H9 (cell line): ENCODE data around the gene TTLL12. TPM values are rescaled to one million over a fixed set of nuclear protein-coding genes. Genes with fewer than 3 reads are reported as not detected.

Source experiments
- DNase-seq: peaks from one replicate; pipeline ENCODE4 v3.0.0-alpha.2; 2017
- H2AFZ ChIP-seq: one replicate; pipeline ENCODE4 v1.6.1; 2013; ENCODE audit warnings: mild to moderate bottlenecking, low read length, control low read depth, moderate library complexity
- H2AK5ac ChIP-seq: 2 replicates; pipeline ENCODE4 v1.6.1; 2013; ENCODE audit warnings: low read length, control low read depth, mixed read lengths; ENCODE audit not compliant: insufficient read length
- H2BK120ac ChIP-seq: one replicate; pipeline ENCODE4 v1.6.1; 2013; ENCODE audit warnings: low read depth, mild to moderate bottlenecking, low read length, control low read depth, inconsistent platforms; ENCODE audit not compliant: poor library complexity, severe bottlenecking
- H2BK12ac ChIP-seq: 2 replicates; pipeline ENCODE4 v1.6.1; 2013; ENCODE audit warnings: low read length, control low read depth, mixed read lengths, low read depth; ENCODE audit not compliant: insufficient read length
- H2BK15ac ChIP-seq: 2 replicates; pipeline ENCODE4 v1.6.1; 2013; ENCODE audit warnings: low read depth, low read length, control low read depth
- H2BK20ac ChIP-seq: one replicate; pipeline ENCODE4 v1.6.1; 2013; ENCODE audit warnings: low read depth, mild to moderate bottlenecking, low read length, control low read depth, inconsistent platforms; ENCODE audit not compliant: poor library complexity, severe bottlenecking
- H2BK5ac ChIP-seq: 2 replicates; pipeline ENCODE4 v1.6.1; 2013; ENCODE audit warnings: low read length, control low read depth, mixed read lengths; ENCODE audit not compliant: insufficient read length
- H3K14ac ChIP-seq: 2 replicates; pipeline ENCODE4 v1.6.1; 2013; ENCODE audit warnings: low read length, control low read depth; ENCODE audit not compliant: insufficient read depth
- H3K18ac ChIP-seq: 2 replicates; pipeline ENCODE4 v1.6.1; 2013; ENCODE audit warnings: low read depth, mild to moderate bottlenecking, mixed read lengths, low read length, control low read depth; ENCODE audit not compliant: insufficient read length
- H3K23ac ChIP-seq: 2 replicates; pipeline ENCODE4 v1.6.1; 2013; ENCODE audit warnings: low read length, control low read depth, mixed read lengths, low read depth; ENCODE audit not compliant: insufficient read length
- H3K23me2 ChIP-seq: 2 replicates; pipeline ENCODE4 v1.6.1; 2013; ENCODE audit warnings: low read depth, mild to moderate bottlenecking, mixed read lengths, low read length, control low read depth; ENCODE audit not compliant: insufficient read length, poor library complexity, severe bottlenecking
- H3K27ac ChIP-seq: 2 replicates; pipeline ENCODE4 v1.5.1; 2013; ENCODE audit warnings: low read length, control low read depth, mixed read lengths, low read depth; ENCODE audit not compliant: insufficient read length
- H3K27me3 ChIP-seq: 2 replicates; pipeline ENCODE4 v1.6.1; 2013; ENCODE audit warnings: low read length, control low read depth, inconsistent platforms; ENCODE audit not compliant: insufficient read depth
- H3K4ac ChIP-seq: 2 replicates; pipeline ENCODE4 v1.6.1; 2013; ENCODE audit warnings: low read depth, mild to moderate bottlenecking, control low read depth, inconsistent platforms, low read length, moderate library complexity
- H3K4me1 ChIP-seq: 2 replicates; pipeline ENCODE4 v1.6.1; 2013; ENCODE audit warnings: low read length, control low read depth, inconsistent platforms; ENCODE audit not compliant: insufficient read depth
- H3K4me2 ChIP-seq: 2 replicates; pipeline ENCODE4 v1.6.1; 2013; ENCODE audit warnings: low read length, control low read depth, mixed read lengths; ENCODE audit not compliant: insufficient read length, insufficient read depth
- H3K56ac ChIP-seq: 2 replicates; pipeline ENCODE4 v1.6.1; 2013; ENCODE audit warnings: low read depth, mild to moderate bottlenecking, mixed read lengths, low read length, control low read depth; ENCODE audit not compliant: insufficient read length
- H3K79me1 ChIP-seq: 2 replicates; pipeline ENCODE4 v1.6.1; 2013; ENCODE audit warnings: low read depth, mild to moderate bottlenecking, moderate library complexity, low read length, control low read depth, inconsistent platforms; ENCODE audit not compliant: insufficient read depth, poor library complexity, severe bottlenecking
- H3K79me2 ChIP-seq: 2 replicates; pipeline ENCODE4 v1.6.1; 2013; ENCODE audit warnings: low read length, control low read depth, inconsistent platforms; ENCODE audit not compliant: insufficient read depth
- H3K9ac ChIP-seq: 2 replicates; pipeline ENCODE4 v1.6.1; 2013; ENCODE audit warnings: low read length, control low read depth, mixed read lengths; ENCODE audit not compliant: insufficient read length; ENCODE audit errors: extremely low read depth
- H3K9me3 ChIP-seq: one replicate; pipeline ENCODE4 v1.6.1; 2013; ENCODE audit warnings: low read depth, low read length, inconsistent platforms; ENCODE audit not compliant: control insufficient read depth
- H3T11ph ChIP-seq: one replicate; pipeline ENCODE4 v1.6.1; 2013; ENCODE audit warnings: mild to moderate bottlenecking, low read length, control low read depth, inconsistent platforms
- H4K20me1 ChIP-seq: one replicate; pipeline ENCODE4 v1.6.1; 2013; ENCODE audit not compliant: control insufficient read depth, insufficient read length, insufficient read depth
- H4K5ac ChIP-seq: 2 replicates; pipeline ENCODE4 v1.6.1; 2013; ENCODE audit warnings: low read depth, mild to moderate bottlenecking, mixed read lengths, low read length, control low read depth; ENCODE audit not compliant: insufficient read length
- H4K8ac ChIP-seq: replicated peaks from 2 replicates; pipeline ENCODE4 v1.6.1; 2013; ENCODE audit warnings: low read length, control low read depth, mixed read lengths, low read depth; ENCODE audit not compliant: insufficient read length
- H4K91ac ChIP-seq: 2 replicates; pipeline ENCODE4 v1.6.1; 2013; ENCODE audit warnings: low read depth, mild to moderate bottlenecking, moderate library complexity, mixed read lengths, low read length, control low read depth; ENCODE audit not compliant: insufficient read length
- H3K27ac Mint-ChIP-seq, 3 experiments: 2 replicates in 2 of 3; 3 replicates in 1 of 3; pipeline ENCODE4 v1.8.0; 2020 to 2021; ENCODE audit warnings: mixed read lengths in 3 of 3, mild to moderate bottlenecking in 1 of 3, moderate library complexity in 1 of 3
- H3K27me3 Mint-ChIP-seq: 2 replicates; pipeline ENCODE4 v1.8.0; 2021; ENCODE audit warnings: low read depth, mild to moderate bottlenecking, moderate library complexity, mixed read lengths
- H3K36me3 Mint-ChIP-seq, 3 experiments: 2 replicates in 2 of 3; 3 replicates in 1 of 3; pipeline ENCODE4 v1.8.0; 2020 to 2021; ENCODE audit warnings: low read depth in 3 of 3, mixed read lengths in 3 of 3; ENCODE audit not compliant: insufficient read depth in 1 of 3
- H3K4me1 Mint-ChIP-seq, 2 experiments: 2 replicates each; pipeline ENCODE4 v1.8.0; 2020; ENCODE audit warnings: mixed read lengths in 2 of 2
- H3K4me3 Mint-ChIP-seq, 2 experiments: 2 replicates in 1 of 2; 3 replicates in 1 of 2; pipeline ENCODE4 v1.8.0; 2020 to 2021; ENCODE audit warnings: mild to moderate bottlenecking in 2 of 2, mixed read lengths in 2 of 2, moderate library complexity in 1 of 2
- H3K9me3 Mint-ChIP-seq, 2 experiments: 2 replicates in 1 of 2; 3 replicates in 1 of 2; pipeline ENCODE4 v1.8.0; 2020; ENCODE audit warnings: mild to moderate bottlenecking in 2 of 2, mixed read lengths in 2 of 2, moderate library complexity in 1 of 2
- WGBS: extraction: QIAGEN DNeasy Blood & Tissue Kit; methylation state at CpG from one replicate; pipeline ENCODE4 v1.1.7; 2013; ENCODE audit warnings: missing lambda C conversion rate, low lambda C conversion rate, mixed read lengths; ENCODE audit not compliant: insufficient read length; ENCODE audit errors: extremely low coverage; 5-methylcytosine and 5-hydroxymethylcytosine counted together
- total RNA-seq: library from RNA; stranded (reverse); gene quantifications from 2 replicates; pipeline ENCODE4 v1.2.1, GENCODE V29; 2021
- TF ChIP-seq, protein P1 (sequence below): fragments of 200-600 bp; sonication (generic); conservative IDR thresholded peaks from 3 replicates; pipeline ENCODE4 v1.8.0; 2021; ENCODE audit warnings: antibody characterized with exemption, mild to moderate bottlenecking

Gene TTLL12
- total RNA-seq, 1 experiment from 2014 or later, result 89.6 TPM

DNA sequence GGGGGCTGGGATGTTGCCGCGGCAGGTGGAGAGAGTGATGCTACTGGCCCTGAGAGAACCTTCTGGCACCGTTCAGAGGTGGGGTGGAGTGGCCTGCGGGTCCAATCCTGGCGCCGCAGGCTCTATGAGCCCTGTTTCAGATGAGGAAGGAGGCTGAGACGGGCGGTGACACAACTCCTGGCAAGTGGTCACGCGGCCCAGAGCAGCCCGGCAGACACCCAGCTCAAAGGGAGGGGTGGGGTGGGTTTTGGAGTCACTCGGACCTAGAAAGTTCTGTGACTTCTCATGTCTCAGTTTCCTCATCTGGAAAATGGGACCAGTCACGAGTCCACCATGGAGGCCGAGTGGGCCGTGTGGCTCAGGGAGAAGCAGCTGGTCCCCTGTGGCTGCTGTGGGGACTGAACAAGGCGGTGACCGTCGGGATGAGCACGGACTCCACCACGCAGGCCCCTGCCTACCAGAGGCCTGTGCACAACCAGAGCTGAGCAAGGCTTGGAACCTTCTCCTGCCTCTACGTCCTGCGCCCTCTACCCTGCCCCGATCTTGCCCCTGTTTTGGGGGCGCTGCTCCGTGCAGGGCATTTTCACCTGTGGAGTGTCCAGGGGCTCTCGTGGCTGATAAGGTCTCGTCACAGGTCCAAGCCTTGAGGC, 31.9 kb downstream of the TTLL12 start:
- no peak overlapping the region for H2BK15ac ChIP-seq
- no peak overlapping the region for H3T11ph ChIP-seq
- H3K36me3 Mint-ChIP-seq, result no peaks in the 10 kb centered on the region
- no peak overlapping the region for H3K9ac ChIP-seq
- peaks cover 3 to 29% of the 10 kb centered on the region in 2 experiments for H3K4me1 Mint-ChIP-seq
- no peak overlapping the region for H3K27ac ChIP-seq
- H3K4me1 ChIP-seq, result no peaks in the 10 kb centered on the region; the same call in 1 of the 2 replicates
- H3K23ac ChIP-seq, result no peak overlapping the region
- no peak overlapping the region for H2AK5ac ChIP-seq
- no peak overlapping the region for H3K4me2 ChIP-seq
- WGBS, result no CpG with 5 or more reads among the region's 27 CpGs
- no peaks in the 10 kb centered on the region for H3K79me1 ChIP-seq
- H3K4me3 Mint-ChIP-seq, result no peak overlapping the region
- H2BK12ac ChIP-seq, result no peak overlapping the region
- H3K56ac ChIP-seq, result no peak overlapping the region
- H2BK120ac ChIP-seq, result no peak overlapping the region
- no peak for DNase-seq
- H4K8ac ChIP-seq, result no peak overlapping the region
- H3K9me3 ChIP-seq, result no peaks in the 10 kb centered on the region
- TF ChIP-seq, protein P1, sequence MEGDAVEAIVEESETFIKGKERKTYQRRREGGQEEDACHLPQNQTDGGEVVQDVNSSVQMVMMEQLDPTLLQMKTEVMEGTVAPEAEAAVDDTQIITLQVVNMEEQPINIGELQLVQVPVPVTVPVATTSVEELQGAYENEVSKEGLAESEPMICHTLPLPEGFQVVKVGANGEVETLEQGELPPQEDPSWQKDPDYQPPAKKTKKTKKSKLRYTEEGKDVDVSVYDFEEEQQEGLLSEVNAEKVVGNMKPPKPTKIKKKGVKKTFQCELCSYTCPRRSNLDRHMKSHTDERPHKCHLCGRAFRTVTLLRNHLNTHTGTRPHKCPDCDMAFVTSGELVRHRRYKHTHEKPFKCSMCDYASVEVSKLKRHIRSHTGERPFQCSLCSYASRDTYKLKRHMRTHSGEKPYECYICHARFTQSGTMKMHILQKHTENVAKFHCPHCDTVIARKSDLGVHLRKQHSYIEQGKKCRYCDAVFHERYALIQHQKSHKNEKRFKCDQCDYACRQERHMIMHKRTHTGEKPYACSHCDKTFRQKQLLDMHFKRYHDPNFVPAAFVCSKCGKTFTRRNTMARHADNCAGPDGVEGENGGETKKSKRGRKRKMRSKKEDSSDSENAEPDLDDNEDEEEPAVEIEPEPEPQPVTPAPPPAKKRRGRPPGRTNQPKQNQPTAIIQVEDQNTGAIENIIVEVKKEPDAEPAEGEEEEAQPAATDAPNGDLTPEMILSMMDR, result no peak
- H3K4ac ChIP-seq, result no peak overlapping the region
- H3K23me2 ChIP-seq, result no peaks in the 10 kb centered on the region
- H2BK5ac ChIP-seq, result no peak overlapping the region
- no peaks in the 10 kb centered on the region for H4K20me1 ChIP-seq
- no peaks in the 10 kb centered on the region; the same call in 1 of the 2 replicates for H3K27me3 ChIP-seq
- H4K5ac ChIP-seq, result no peak overlapping the region
- H4K91ac ChIP-seq, result no peak overlapping the region
- H3K9me3 Mint-ChIP-seq, result no peaks in the 10 kb centered on the region
- no peak overlapping the region for H2AFZ ChIP-seq
- no peak overlapping the region for H3K27ac Mint-ChIP-seq
- no peaks in the 10 kb centered on the region for H3K79me2 ChIP-seq
- H3K14ac ChIP-seq, result no peak overlapping the region
- H3K18ac ChIP-seq, result no peak overlapping the region
- no peak overlapping the region for H2BK20ac ChIP-seq
- peaks cover 21% of the 10 kb centered on the region for H3K27me3 Mint-ChIP-seq
